IPS DF 4.7 (cell line): ENCODE data around the gene TES.
"Not testable (repeated sequence)": the region's sequence is repeated elsewhere in the genome, so short reads cannot be mapped to it uniquely, and the experiment has no call there.

ENCODE experiments used
- DNase-seq: peaks from one replicate; pipeline ENCODE4 v3.0.0-alpha.2; 2013; ENCODE audit warnings: low spot score; ENCODE audit errors: extremely low read depth

The TES gene

GRCh38 chr7:116283595-116284204, 73.4 kb downstream of the TES start:
- DNase-seq: no peak

DNA sequence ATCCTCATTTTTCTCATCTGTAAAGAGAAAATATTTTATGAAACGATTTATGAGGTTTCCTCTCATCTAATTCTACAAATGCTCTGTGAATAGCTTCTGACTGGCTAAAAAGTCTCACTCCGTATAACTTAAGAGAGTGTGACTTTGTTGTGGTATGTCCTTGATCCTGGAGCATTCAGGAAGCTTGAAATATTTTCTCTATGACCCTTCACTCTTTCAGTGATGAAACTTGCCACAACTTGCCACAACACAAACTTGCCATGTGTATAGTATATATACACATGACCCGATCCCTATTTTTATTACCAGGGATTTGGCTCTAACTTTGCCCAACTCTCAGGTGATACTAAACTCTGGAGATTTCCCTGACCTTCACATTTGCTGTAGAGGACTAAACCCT, 74.1 kb downstream of the TES start:
- DNase-seq: no peak

GRCh38 chr7:116285252-116285651, 74.9 kb downstream of the TES start:
- DNase-seq: no peak

DNA sequence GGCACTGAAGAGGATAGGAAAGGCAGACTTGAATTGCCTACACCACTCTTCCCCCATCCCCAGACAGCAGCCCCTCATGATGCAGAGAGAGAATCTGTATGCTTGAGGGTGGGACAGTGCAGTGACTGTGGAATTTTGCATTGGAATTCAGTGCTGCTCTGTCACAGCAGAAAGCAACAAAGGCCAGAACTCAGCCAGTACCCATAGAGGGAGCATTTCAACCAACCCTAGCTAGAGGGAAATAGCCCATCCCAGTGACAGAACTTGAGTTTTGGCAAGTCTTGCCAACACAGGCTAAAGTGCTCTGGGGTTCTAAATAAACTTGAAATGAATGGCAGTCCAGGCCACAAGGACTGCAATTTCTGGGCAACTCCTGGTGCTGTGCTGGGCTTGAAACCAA, 80.4 kb downstream of the TES start:
- DNase-seq: no peak

DNA sequence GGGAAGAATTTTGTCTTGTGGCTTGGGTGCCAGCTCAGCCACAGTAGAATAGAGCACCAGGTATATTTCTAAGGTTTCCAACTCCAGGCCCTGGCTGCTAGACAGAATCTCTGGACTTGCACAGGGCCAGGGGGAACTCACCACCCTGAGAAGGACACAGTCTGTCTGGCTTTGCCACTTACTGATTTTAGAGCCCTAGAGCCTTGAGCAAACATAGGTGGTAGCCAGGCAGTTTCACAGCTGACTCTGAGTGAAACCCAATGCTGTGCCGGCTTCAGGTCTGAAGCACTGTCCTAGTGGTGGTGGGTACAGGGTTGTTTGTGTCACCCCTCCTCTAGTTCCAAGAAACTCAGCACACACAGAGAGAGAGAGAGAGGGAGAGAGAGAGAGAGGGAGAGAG, 81.6 kb downstream of the TES start:
- DNase-seq: no peak

DNA sequence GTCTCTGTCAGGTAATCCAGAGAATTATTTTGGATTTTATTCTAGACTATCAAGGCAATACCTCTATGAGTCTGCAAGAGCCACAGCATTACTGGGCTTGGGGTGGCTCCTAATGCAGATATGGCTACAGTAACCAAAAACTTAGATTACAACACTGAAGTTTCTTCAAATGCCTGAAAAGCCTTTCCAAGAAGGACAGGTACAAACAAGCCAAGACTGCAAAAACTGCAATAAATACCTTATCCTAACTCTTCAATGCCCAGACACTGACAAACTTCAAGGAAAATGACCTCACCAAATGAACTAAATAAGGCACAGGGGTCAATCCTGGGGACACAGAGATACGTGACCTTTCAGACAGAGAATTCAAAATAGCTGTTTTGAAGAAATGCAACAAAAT, 82.0 kb downstream of the TES start:
- no peak for DNase-seq

GRCh38 chr7:116293139-116293538, 82.8 kb downstream of the TES start:
- no peak for DNase-seq

DNA sequence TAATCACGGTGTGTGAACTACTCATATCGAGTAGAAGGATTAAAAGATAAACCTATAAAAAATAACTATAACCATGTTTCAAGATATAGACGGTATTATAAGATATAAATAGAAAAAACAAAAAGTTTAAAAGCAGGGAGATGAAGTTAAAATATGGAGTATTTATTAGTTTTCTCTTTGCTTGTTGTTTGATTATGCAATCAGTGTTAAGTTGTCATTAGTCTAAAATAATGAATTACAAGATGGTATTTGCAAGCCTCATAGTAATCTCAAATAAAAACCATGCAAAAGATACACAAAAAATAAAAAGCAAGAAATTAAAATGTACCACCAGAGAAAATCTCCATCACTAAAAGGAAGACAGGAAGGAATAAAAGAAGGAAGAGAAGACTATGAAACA, 83.3 kb downstream of the TES start:
- no peak for DNase-seq

DNA sequence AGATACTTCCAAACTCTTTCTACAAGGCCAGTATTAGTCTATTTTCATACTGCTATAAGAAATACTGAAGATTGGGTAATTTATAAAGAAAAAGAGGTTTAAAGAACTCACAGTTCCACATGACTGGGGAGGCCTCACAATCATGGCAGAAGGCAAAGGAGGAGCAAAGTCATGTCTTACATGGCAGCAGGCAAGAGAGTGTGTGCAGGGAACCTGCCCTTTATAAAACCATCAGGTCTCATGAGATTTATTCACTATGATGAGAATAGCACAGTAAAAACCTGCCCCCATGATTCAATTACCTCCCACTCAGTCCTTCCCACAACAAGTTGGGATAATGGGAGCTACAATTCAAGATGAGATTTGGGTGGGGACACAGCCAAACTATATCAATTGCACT, 85.6 kb downstream of the TES start:
- DNase-seq: not testable (repeated sequence)

- no peak for DNase-seq
Measured at GRCh38 chr7:116298055-116298454, 87.7 kb downstream of the TES start.

- DNase-seq: no peak
Measured at GRCh38 chr7:116298576-116298975, 88.2 kb downstream of the TES start.

- DNase-seq: no peak
Measured at GRCh38 chr7:116305485-116306408, 95.4 kb downstream of the TES start.

- DNase-seq: no peak
Measured at GRCh38 chr7:116306409-116307048, 96.2 kb downstream of the TES start.

DNA sequence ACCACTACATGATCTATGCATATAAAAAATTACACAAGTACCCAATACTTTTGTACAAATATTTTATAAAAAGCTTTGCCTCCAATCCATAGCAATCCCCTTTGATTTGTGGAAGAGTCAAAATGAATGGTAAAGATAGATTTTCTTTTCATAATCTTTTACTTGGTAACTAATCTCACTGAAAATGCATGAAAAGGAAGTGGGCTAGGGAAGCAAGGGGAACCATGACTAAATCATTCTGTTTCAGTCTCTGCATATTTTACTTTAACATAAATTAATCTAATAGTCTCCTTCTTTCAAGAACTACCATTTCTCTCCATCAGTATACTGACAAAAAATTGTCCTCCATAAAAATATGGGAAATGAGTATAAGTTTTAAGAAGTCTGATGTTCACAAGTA, 96.9 kb downstream of the TES start:
- no peak for DNase-seq
